KMS-11 (cell line): ENCODE measurements around the gene DIP2C.

Experiments used
- H2AFZ ChIP-seq: fragments of 200-600 bp; sonication (generic); 2 replicates; pipeline ENCODE4 v1.6.1; 2016; ENCODE audit warnings: antibody characterized with exemption, mixed run types, low read depth
- H3K27ac ChIP-seq: fragments of 200-600 bp; sonication (generic); 2 replicates; pipeline ENCODE4 v1.6.1; 2016; ENCODE audit warnings: mild to moderate bottlenecking, mixed run types
- H3K27me3 ChIP-seq: fragments of 200-600 bp; sonication (generic); 2 replicates; pipeline ENCODE4 v1.6.1; 2017; ENCODE audit warnings: mild to moderate bottlenecking, low read depth, mixed run types, moderate library complexity; ENCODE audit not compliant: insufficient read depth
- H3K36me3 ChIP-seq: fragments of 200-600 bp; sonication (generic); 2 replicates; pipeline ENCODE4 v1.6.1; 2017; ENCODE audit warnings: mild to moderate bottlenecking, mixed run types; ENCODE audit not compliant: insufficient read depth
- H3K4me1 ChIP-seq: fragments of 200-600 bp; sonication (generic); 2 replicates; pipeline ENCODE4 v1.6.1; 2016; ENCODE audit warnings: mild to moderate bottlenecking, low read depth, mixed run types; ENCODE audit not compliant: poor library complexity, severe bottlenecking
- H3K4me2 ChIP-seq: fragments of 200-600 bp; sonication (generic); 2 replicates; pipeline ENCODE4 v1.7.0; 2016; ENCODE audit warnings: mild to moderate bottlenecking, mixed run types
- H3K4me3 ChIP-seq: fragments of 200-600 bp; sonication (generic); IDR thresholded peaks from 2 replicates; pipeline ENCODE4 v1.6.1; 2017; ENCODE audit warnings: low read depth, low read length, mixed read lengths; ENCODE audit not compliant: insufficient read depth
- H3K79me2 ChIP-seq: fragments of 200-600 bp; sonication (generic); 2 replicates; pipeline ENCODE4 v1.6.1; 2016; ENCODE audit warnings: low read depth, mixed run types; ENCODE audit not compliant: insufficient read depth
- H3K9ac ChIP-seq: fragments of 200-600 bp; sonication (generic); 2 replicates; pipeline ENCODE4 v1.6.1; 2016; ENCODE audit warnings: mild to moderate bottlenecking, mixed run types
- H4K20me1 ChIP-seq: fragments of 200-600 bp; sonication (generic); 2 replicates; pipeline ENCODE4 v1.6.1; 2016; ENCODE audit warnings: mild to moderate bottlenecking, mixed run types; ENCODE audit not compliant: insufficient read depth
- TF ChIP-seq, protein P1 (sequence below): fragments of 200-600 bp; sonication (generic); conservative IDR thresholded peaks from 2 replicates; pipeline ENCODE4 v1.6.1; 2017; ENCODE audit warnings: low read depth, mild to moderate bottlenecking, antibody characterized with exemption, low read length, moderate library complexity, mixed read lengths

The DIP2C gene

DNA sequence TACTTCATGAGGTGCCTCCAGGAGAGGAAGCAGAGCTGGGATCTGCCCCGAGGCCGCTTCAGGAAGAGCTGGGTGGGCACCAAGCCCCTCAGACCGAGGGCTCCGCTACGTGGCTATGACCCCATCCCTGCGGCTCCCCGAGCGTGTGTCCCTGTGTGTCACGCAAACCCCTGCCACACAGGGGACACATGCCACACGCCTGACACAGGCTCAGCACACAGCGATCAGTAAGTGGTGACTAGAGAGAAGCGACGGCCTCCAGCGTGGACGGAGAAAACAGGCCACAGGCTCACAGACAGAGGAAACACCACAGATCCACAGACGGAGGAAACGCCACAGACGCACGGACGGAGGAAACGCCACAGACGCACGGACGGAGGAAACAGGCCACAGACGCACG lies 18.5 kb downstream of the DIP2C start:
- Histone ChIP-seq H4K20me1 (peaks cover 19% of the 10 kb centered on the region; the same call in 1 of the 2 replicates), H3K9ac (no peak overlapping the region), H3K27ac (no peak overlapping the region), H3K79me2 (peaks cover 92% of the 10 kb centered on the region), H3K4me3 (no peak overlapping the region), H3K36me3 (no peaks in the 10 kb centered on the region), H3K27me3 (no peaks in the 10 kb centered on the region), H2AFZ (no peak overlapping the region), H3K4me1 (peaks cover 4% of the 10 kb centered on the region), H3K4me2 (no peak overlapping the region)
- TF ChIP-seq, protein P1, sequence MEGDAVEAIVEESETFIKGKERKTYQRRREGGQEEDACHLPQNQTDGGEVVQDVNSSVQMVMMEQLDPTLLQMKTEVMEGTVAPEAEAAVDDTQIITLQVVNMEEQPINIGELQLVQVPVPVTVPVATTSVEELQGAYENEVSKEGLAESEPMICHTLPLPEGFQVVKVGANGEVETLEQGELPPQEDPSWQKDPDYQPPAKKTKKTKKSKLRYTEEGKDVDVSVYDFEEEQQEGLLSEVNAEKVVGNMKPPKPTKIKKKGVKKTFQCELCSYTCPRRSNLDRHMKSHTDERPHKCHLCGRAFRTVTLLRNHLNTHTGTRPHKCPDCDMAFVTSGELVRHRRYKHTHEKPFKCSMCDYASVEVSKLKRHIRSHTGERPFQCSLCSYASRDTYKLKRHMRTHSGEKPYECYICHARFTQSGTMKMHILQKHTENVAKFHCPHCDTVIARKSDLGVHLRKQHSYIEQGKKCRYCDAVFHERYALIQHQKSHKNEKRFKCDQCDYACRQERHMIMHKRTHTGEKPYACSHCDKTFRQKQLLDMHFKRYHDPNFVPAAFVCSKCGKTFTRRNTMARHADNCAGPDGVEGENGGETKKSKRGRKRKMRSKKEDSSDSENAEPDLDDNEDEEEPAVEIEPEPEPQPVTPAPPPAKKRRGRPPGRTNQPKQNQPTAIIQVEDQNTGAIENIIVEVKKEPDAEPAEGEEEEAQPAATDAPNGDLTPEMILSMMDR, result no peak

DNA sequence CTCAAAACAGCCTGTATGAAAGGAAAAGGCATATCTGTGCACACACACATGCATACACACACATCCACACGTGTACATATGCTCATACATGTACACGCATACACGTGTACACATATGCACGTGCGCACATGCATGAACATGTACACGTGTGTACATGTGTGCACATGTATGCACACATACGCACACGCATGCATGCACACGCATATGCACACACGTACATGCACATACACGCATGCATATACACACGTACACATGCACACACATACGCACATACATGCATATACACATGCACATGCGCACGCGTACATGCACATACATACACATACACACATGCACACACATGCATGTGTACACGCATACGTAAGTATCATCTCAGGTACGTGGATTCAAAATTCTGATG lies 19.4 kb downstream of the DIP2C start:
- no peaks in the 10 kb centered on the region for H3K4me1 ChIP-seq
- no peak overlapping the region for H3K27ac ChIP-seq
- no peaks in the 10 kb centered on the region for H3K36me3 ChIP-seq
- H3K9ac ChIP-seq, result no peak overlapping the region
- TF ChIP-seq, protein P1, result no peak
- no peaks in the 10 kb centered on the region; the same call in 1 of the 2 replicates for H3K27me3 ChIP-seq
- H3K4me2 ChIP-seq, result no peak overlapping the region
- H4K20me1 ChIP-seq, result peaks cover 10% of the 10 kb centered on the region; the same call in 1 of the 2 replicates
- no peak overlapping the region for H2AFZ ChIP-seq
- peaks cover 92% of the 10 kb centered on the region for H3K79me2 ChIP-seq
- no peak overlapping the region for H3K4me3 ChIP-seq

DNA sequence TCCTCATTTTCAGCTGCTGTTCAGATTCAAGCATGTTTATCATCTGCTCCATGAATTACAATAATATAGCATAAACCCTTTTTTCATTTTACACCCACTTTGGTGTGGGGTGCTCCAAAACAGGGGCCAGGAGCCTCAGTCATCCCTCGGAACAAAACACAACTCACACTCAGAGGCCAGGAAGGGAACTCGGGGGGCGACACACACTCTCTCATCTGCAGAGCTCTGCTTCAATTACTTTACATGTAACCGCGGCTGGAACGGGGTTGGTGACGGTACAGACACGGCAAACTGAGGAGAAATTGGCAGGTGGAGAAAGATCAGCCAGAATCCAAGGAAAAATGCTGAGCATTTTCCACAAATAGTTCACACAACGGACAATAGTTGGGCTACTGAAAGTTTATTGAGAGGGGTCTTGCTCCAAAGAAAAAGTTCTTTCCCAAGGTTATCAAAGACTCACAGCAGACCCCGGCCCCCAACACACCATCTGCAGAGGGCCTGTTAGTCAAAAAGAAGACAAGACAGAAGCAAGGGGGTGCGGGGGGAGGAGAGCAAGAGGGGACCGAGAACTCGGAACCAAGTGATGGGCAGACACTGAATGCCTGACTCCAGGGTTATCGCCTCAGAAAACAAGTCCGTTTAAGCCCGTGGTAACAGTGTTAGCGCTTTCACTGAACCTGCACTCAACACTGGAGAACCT lies 20.5 kb downstream of the DIP2C start:
- Histone ChIP-seq H3K36me3 (no peaks in the 10 kb centered on the region), H3K27me3 (no peaks in the 10 kb centered on the region; the same call in 1 of the 2 replicates), H3K4me1 (no peaks in the 10 kb centered on the region), H3K4me2 (no peak overlapping the region), H2AFZ (no peak overlapping the region), H3K27ac (no peak overlapping the region), H3K4me3 (no peak overlapping the region), H3K79me2 (peaks cover 92% of the 10 kb centered on the region), H4K20me1 (peaks cover 9% of the 10 kb centered on the region; the same call in 1 of the 2 replicates), H3K9ac (no peak overlapping the region)
- TF ChIP-seq, protein P1, result no peak

DNA sequence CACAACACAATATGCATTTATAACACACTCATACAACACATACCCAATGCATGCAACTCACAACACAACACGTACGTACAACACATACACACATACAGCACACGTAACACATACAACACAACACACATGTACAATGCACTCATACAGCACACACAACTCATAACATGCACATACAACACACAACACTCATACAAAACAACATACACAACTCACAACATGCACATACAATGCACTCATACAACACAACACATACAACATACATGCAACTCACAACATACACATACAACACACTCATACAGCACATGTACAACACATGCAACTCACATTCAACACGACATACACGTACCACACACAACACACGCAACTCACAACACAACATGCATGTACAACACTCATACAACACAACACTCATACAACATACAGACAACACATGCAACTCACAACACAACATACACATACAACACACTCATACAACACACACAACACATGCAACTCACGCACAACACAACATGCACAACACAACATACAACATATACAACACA lies 21.8 kb downstream of the DIP2C start:
- Histone ChIP-seq H3K9ac (no peak overlapping the region), H3K79me2 (peaks cover 92% of the 10 kb centered on the region), H3K27me3 (no peaks in the 10 kb centered on the region; the same call in 1 of the 2 replicates), H3K27ac (no peak overlapping the region), H3K4me3 (no peak overlapping the region), H2AFZ (no peak overlapping the region), H4K20me1 (peaks cover 14% of the 10 kb centered on the region; the same call in 1 of the 2 replicates), H3K4me1 (peaks cover 8% of the 10 kb centered on the region), H3K4me2 (no peak overlapping the region), H3K36me3 (no peaks in the 10 kb centered on the region)
- TF ChIP-seq, protein P1, result no peak
